ENCODE data around the gene USP40.

The USP40 gene

DNA sequence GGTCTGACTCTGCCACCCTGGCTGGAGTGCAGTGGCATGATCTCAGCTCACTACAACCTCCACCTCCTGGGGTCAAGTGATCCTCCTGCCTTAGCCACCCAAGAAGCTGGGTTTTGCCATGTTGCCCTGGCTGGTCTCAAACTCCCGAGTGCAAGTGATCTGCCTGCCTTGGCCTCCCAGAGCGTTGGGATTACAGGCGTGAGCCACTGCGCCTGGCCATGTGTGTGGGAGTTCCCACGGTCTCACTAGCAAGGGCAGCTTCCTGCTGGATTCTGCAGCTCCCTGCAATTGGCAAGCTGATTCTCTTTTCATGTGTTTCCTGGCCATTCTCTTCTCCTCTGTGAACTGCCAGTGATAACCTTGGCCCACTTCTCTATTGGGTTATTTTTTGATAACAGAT lies 84.0 kb downstream of the USP40 start:
- TF ChIP-seq, protein P1, sequence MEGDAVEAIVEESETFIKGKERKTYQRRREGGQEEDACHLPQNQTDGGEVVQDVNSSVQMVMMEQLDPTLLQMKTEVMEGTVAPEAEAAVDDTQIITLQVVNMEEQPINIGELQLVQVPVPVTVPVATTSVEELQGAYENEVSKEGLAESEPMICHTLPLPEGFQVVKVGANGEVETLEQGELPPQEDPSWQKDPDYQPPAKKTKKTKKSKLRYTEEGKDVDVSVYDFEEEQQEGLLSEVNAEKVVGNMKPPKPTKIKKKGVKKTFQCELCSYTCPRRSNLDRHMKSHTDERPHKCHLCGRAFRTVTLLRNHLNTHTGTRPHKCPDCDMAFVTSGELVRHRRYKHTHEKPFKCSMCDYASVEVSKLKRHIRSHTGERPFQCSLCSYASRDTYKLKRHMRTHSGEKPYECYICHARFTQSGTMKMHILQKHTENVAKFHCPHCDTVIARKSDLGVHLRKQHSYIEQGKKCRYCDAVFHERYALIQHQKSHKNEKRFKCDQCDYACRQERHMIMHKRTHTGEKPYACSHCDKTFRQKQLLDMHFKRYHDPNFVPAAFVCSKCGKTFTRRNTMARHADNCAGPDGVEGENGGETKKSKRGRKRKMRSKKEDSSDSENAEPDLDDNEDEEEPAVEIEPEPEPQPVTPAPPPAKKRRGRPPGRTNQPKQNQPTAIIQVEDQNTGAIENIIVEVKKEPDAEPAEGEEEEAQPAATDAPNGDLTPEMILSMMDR (IDR thresholded peaks at IDR 0.05; ENCODE audit: low read length, missing control alignments), result no peak
- DNase-seq (ENCODE audit: low read depth), result no peak
- H3K4me3 ChIP-seq (replicated peaks; ENCODE audit: low read depth, low read length), result no peak overlapping the region

DNA sequence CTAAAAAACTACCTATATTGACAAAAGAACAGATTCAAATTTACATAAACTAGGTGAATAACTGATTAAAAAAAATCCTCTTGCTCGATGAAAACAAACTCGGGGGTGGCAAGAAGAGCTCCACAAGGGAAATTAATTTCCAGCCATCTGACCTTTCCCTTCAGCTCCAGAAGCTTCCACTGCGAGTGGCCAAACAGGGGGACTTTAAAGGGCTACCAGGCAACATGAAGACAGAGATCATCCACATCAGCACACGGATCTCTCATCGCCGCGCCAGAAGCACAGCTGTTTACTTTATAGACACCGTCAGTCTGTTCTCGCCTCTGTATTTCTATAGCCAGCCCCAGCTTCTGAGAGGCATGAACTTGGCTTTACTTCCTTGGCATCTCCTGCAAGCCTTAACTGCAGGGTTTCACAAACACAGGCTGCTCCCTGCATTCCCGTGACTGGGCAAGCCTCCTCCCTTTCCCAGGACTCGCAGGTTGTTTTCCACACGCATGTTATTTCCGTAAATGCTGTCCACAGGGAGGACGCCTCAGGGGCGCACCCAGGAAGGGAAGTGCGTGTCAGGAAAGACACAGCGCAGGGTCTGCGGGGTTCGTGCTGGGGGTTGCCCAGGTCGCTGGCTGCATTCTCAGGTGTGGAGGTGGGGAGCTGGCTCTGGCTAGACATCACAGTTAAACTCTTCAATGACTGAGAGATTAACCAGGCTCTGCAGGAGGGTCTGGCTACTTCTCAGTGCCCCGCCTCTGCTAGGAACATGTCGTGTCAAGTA lies 85.0 kb downstream of the USP40 start:
- no peak for DNase-seq (ENCODE audit: low read depth)
- TF ChIP-seq, protein P1 (IDR thresholded peaks at IDR 0.05; ENCODE audit: low read length, missing control alignments), result no peak
- H3K4me3 ChIP-seq (replicated peaks; ENCODE audit: low read depth, low read length), result no peak overlapping the region

DNA sequence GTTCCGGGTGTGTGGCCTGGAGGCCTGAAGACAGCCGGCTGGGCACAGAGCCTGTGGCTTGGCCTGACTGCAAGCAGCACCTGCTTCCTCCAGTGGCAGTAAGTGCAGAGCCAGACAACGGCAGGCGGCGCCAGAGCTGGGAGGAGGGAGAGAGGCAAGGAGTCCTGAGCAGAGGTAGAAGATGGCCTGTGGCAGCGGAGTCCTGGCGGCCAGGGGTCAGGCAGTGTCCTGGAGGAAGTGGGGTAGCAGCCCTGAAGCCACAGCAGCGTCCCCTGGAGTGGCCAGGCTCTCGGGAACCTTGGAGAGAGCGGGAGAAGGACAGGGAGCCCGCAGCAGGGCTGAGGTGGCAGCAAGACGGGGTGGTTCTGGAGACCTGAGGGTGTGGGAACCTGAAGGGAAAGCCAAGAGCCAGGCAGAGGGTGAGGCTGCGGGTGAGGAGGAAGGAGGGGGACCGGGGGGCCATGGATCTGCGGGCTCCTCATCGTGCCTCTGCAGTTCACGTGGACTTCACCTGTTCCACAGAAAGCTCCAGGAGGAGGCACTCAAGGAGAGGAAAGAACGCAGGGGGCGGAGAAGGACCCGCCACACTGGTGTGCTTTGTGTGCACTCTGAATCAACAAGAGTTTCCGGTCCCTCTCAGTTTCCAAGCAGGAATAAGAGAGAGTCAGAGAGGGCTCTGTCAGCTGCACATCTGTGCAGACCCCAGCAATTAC lies 85.9 kb downstream of the USP40 start:
- no peak for DNase-seq (ENCODE audit: low read depth)
- H3K4me3 ChIP-seq (replicated peaks; ENCODE audit: low read depth, low read length), result no peak overlapping the region
- TF ChIP-seq, protein P1 (IDR thresholded peaks at IDR 0.05; ENCODE audit: low read length, missing control alignments), result no peak

DNA sequence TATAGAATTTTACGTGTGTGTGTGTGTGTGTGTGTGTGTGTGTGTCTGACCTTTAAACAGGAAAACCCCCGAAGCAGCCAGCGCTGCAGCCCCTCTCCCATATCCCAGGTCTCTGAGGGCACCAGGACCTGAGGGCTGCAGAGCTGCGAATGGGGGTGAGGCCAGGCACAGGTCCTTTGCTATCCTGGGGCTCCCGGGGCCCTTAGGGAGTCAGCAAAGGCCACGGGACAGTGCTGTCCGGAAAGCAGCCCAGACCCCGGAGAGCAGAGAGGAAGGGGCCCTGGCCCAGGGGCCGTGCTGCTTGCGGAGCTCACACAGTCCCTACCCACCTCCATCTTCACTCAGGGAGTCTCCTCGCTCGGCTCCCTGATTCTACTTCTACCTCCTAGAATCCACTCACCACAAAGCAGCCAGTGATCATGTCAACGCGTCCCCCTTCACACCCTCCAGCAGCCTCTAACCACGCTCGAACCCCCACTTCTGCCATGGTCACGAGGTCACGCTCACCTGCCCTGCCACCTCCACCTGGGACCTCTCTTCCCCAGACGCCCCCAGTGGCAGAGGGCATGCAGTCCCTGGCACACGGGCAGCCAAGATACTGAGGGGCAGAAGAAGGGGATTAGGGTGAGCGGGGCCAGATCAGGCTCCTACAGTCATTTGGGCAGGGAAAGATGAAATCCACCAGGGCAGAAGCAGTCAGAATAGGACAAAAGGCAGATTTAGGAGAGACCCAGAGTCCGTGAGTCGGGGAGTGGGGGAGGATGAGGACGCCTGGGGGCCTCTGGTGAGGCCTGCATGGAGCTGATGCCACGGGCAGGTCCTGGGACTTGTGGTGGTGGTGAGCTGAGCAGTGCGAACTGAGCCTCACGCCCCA lies 86.7 kb downstream of the USP40 start:
- H3K4me3 ChIP-seq (replicated peaks; ENCODE audit: low read depth, low read length), result no peak overlapping the region
- no peak for DNase-seq (ENCODE audit: low read depth)
- TF ChIP-seq, protein P1 (IDR thresholded peaks at IDR 0.05; ENCODE audit: low read length, missing control alignments), result no peak

DNA sequence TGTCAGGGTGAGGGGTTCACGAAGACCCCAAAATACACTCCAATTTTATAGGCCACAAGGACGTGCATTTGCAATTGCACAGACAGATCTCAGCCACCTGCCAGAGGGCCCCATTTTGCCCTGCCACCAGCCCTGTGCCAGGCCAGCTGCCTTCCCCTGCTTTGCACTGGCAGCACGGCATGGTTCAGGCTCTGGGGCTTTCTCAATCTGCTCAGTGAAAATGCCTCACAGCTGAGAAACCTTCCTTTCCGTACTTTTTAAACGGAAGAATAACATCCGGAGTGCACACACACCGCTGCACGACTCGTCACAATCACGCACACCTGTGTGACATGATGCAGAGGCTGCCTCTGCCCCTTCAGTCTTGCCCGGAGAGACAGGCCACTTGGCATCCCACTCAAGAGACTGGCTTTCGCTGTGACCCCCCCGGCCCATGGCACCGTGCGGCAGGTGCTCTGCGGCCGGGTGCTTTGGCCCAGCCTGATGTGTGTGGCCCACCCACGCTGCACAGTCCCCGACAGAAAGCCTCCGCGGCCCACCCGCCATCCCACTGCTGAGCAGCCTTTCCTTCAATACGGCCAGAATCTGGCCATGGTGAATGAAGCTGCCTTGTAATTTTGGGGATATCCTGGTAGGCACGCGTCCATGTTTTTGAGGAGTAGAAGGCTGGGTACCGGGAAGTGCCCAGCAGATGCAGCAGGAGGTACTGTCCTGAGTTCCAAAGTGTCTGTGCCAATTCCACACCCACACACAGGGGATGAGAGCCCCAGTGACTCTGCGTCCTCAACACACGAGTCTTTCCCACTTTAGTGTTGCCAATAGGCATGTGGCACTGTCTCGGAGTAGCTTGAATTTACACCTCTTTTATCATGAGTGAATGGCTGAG lies 88.8 kb downstream of the USP40 start:
- DNase-seq (ENCODE audit: low read depth), result no peak
- TF ChIP-seq, protein P1 (IDR thresholded peaks at IDR 0.05; ENCODE audit: low read length, missing control alignments), result no peak
- no peak overlapping the region for H3K4me3 ChIP-seq (replicated peaks; ENCODE audit: low read depth, low read length)

Data from fibroblast of pulmonary artery (primary cell).